ENCODE measurements around the gene IFIT2. TPM values are rescaled to one million over a fixed set of nuclear protein-coding genes. Genes with fewer than 3 reads are reported as not detected.

Gene IFIT2
- total RNA-seq, 4 donors from 2014 or later = 3.3 to 11.4 (median 6.0) TPM

GRCh38 chr10:89342206-89342958, 40.5 kb downstream of the IFIT2 start:
- DNase-seq (ENCODE audit: low spot score in 2 of 2) = peak; percentile 78 to 83
- Histone ChIP-seq H3K9me3 (no peaks in the 10 kb centered on the region), H3K27ac (peak overlapping the region in 2 of 4 donors; percentile 18 to 23), H3K36me3 (peaks cover 0 to 33% (median 0%) of the 10 kb centered on the region in 3 donors), H3K4me1 (peaks cover 0 to 51% (median 27%) of the 10 kb centered on the region in 4 donors), H3K27me3 (no peaks in the 10 kb centered on the region), H3K4me3 (no peak overlapping the region)
- 42 to 44% methylated on average over 3 of the region's 3 CpGs for WGBS, 2 donors
- no peak for TF ChIP-seq CTCF (IDR thresholded peaks at IDR 0.05)
- peak; percentile 11 to 71 for TF ChIP-seq EP300 (IDR thresholded peaks at IDR 0.05)

- no peak overlapping the region for H3K4me3 ChIP-seq
- peak overlapping the region in 2 of 4 donors; percentile 18 to 23 for H3K27ac ChIP-seq
- H3K4me1 ChIP-seq = peaks cover 0 to 60% (median 34%) of the 10 kb centered on the region in 4 donors
- no peaks in the 10 kb centered on the region for H3K9me3 ChIP-seq
- peaks cover 0 to 25% (median 0%) of the 10 kb centered on the region in 3 donors for H3K36me3 ChIP-seq
- no peak for TF ChIP-seq POLR2A (IDR thresholded peaks at IDR 0.05)
- TF ChIP-seq CTCF (IDR thresholded peaks at IDR 0.05) = no peak
- TF ChIP-seq EP300 (IDR thresholded peaks at IDR 0.05) = no peak
- no peaks in the 10 kb centered on the region for H3K27me3 ChIP-seq
- WGBS, 2 donors = 61 to 69% methylated on average over 5 of the region's 5 CpGs
- DNase-seq (ENCODE audit: low spot score in 2 of 2) = no peak
Measured at GRCh38 chr10:89343089-89343767, 41.4 kb downstream of the IFIT2 start.

GRCh38 chr10:89344156-89344555, 42.3 kb downstream of the IFIT2 start:
- 37 to 41% methylated on average over 2 of the region's 2 CpGs for WGBS, 2 donors
- Histone ChIP-seq H3K36me3 (peaks cover 0 to 16% (median 0%) of the 10 kb centered on the region in 3 donors), H3K27ac (no peak overlapping the region), H3K4me1 (peaks cover 0 to 67% (median 40%) of the 10 kb centered on the region in 4 donors), H3K9me3 (no peaks in the 10 kb centered on the region), H3K27me3 (no peaks in the 10 kb centered on the region), H3K4me3 (no peak overlapping the region)
- TF ChIP-seq EP300 (IDR thresholded peaks at IDR 0.05) (no peak), CTCF (IDR thresholded peaks at IDR 0.05) (no peak), POLR2A (IDR thresholded peaks at IDR 0.05) (no peak)
- no peak for DNase-seq (ENCODE audit: low spot score in 2 of 2)

- TF ChIP-seq POLR2A (IDR thresholded peaks at IDR 0.05) (no peak), EP300 (IDR thresholded peaks at IDR 0.05) (no peak), CTCF (IDR thresholded peaks at IDR 0.05) (no peak)
- no peak overlapping the region for H3K4me3 ChIP-seq
- H3K4me1 ChIP-seq = peaks cover 0 to 73% (median 49%) of the 10 kb centered on the region in 4 donors
- no peaks in the 10 kb centered on the region for H3K27me3 ChIP-seq
- WGBS, 2 donors = 80 to 88% methylated on average over 4 of the region's 4 CpGs
- H3K9me3 ChIP-seq = no peaks in the 10 kb centered on the region
- peaks cover 0 to 4% (median 0%) of the 10 kb centered on the region in 3 donors for H3K36me3 ChIP-seq
- no peak overlapping the region for H3K27ac ChIP-seq
- no peak for DNase-seq (ENCODE audit: low spot score in 2 of 2)
Measured at GRCh38 chr10:89345367-89346000, 43.6 kb downstream of the IFIT2 start.
